HG02884 (cell line): ENCODE measurements around the gene CA14.
"Not testable (repeated sequence)": the region's sequence is repeated elsewhere in the genome, so short reads cannot be mapped to it uniquely, and the experiment has no call there.

Experiments used
- ATAC-seq: cut with Tn5 transposase; IDR thresholded peaks from one replicate; pipeline ENCODE4 v1.9.1; 2021; ENCODE audit warnings: mild to moderate bottlenecking, moderate library complexity; ENCODE audit not compliant: unreplicated experiment

Gene CA14

DNA sequence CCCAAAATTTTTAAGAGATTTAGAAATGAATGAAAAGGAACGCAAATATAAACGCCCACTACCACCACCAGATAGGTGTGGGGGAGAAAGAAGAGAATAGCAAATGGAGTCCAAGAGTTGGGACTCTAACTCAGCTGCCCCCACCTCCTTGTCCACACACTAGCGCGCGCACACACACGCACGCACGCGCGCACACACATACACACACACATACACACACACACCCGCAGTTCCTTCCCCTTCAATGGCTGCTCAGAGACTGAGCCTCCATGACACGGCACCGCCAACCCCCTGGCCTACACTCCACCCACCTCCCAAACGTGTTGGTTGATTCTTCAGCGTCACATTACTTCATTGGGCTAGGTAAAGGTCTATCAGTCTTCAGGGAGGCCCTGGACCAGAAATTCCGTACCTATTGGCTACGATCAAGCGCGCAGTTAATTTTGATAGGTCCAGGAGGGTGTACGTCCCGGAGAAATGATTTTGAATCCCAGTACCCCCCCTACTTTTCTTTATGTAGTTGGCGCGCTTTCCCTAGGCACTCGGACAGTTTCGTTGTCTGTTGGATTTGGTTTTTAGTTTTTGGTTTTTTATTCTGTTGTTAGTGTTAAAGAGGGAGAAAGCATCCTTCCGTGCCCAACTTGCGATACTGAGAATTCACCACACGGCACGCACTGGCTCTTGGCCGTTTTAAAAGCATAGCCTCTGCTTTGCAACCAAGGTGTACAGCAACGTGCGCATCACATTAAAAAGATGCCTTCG, 21.5 kb upstream of the CA14 start, which contains the start of gene ANP32E:
ANP32E (minus strand) TSS at position 261 of the 762 bp plus-strand sequence. CDS start 326 bp downstream, outside the sequence.
- peak; percentile 77 for ATAC-seq

DNA sequence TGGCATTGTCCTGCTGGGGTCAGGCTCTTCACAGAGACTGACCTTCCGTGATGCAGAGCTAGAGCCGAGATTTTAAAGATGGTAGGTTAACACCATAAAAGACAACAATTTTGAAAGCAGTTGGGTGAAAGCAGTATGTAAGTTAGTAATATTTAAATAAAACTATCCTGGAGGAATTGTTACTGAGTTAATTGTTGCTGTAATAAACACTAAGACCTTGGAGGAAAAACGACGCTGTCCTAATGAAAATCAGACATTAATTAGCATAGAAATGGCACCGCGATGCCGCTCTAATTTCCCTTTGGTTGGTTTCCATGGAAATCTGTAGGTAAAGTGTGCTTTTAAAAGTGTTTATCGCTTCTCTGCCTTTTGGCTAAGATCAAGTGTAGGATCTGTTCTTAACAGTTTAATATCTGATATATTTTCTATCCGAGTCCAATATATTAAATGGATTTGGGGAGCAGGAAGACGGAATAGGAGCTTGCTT, 20.9 kb upstream of the CA14 start:
- no peak for ATAC-seq

DNA sequence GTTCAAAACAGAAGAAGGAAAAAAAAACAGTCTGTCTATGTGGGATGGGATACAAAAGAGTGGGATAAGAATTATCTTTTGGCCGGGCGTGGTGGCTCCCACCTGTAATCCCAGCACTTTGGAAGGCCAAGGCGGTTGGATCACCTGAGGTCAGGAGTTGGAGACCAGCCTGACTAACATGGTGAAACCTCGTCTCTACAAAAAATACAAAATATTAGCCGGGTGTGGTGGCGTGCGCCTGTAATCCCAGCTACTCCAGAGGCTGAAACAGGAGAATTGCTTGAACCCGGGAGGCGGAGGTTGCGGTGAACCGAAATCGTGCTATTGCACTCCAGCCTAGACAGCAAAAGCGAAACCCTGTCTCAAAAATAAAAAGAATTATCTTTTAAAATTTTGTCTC, 20.4 kb upstream of the CA14 start:
- not testable (repeated sequence) for ATAC-seq

DNA sequence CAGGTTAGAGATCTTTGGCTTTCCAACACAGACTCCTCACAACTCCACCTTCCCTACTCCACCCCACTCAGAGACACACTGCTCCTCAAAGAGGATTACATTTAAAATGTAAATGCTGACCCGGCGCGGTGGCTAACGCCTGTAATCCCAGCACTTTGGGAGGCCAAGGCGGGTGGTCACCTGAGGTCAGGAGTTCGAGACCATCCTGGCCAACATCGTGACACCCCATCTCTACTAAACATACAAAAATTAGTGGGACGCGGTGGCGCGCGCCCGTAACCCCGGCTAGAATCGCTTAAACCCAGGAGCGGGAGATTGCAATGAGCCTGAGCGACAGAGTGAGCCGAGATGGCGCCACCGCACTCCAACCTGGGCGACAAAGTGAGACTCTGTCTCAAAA, 19.8 kb upstream of the CA14 start:
- ATAC-seq, result no peak

DNA sequence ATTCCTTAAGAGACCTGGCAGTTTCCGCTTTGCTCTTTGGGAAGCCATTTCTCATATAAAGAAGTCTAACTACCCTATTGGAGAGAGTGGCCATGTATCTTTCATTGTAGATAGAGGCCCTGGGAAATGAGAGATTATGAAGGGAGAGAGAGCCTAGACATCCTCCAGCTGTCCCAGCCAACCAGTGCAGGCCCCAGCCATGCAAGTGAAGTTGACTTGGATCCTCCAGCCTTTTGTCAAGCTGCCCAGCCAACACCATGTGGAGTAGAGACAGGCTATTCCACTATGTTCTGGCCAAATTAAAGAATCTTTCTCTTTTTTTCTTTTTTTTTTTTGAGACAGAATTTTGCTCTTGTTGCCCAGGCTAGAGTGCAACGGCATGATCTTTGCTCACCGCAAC, 14.6 kb upstream of the CA14 start:
- no peak for ATAC-seq

DNA sequence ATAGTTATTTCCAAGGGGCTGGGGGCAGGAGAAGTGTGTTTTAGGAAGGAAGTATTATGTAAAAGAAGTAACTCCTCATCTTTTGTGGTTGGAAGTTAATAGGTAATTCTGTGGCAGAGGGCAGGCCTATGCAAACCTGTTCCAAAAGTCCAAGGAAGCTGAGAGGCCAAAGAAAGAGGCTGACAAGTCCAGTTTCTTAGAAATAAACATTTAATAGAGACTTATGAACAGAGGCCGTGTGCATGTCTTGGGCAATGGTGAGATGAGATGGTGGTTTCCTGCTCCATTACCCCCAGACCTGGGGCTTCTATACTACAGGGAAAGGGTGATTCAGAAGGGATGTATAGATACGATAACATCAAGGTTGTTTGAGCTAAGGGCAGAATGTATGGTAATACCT, 7.6 kb upstream of the CA14 start:
- ATAC-seq, result no peak

DNA sequence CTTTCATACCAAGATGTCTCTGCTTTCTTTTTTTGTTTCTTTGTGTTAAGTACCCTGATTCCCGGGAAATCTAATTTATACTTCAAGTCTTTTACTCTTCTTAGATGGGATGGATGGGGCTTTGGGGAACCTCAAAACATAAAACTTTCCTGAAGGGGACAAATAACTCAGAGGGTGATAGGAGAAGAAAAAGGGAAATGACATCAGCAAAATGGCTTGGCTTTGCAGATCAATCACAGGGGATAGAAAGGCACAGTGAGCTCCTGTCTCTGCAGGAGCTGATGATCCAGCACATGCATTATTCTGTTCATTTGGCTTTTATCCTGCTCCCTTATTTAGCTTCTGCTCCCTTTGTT, 1.4 kb upstream of the CA14 start:
- no peak for ATAC-seq

DNA sequence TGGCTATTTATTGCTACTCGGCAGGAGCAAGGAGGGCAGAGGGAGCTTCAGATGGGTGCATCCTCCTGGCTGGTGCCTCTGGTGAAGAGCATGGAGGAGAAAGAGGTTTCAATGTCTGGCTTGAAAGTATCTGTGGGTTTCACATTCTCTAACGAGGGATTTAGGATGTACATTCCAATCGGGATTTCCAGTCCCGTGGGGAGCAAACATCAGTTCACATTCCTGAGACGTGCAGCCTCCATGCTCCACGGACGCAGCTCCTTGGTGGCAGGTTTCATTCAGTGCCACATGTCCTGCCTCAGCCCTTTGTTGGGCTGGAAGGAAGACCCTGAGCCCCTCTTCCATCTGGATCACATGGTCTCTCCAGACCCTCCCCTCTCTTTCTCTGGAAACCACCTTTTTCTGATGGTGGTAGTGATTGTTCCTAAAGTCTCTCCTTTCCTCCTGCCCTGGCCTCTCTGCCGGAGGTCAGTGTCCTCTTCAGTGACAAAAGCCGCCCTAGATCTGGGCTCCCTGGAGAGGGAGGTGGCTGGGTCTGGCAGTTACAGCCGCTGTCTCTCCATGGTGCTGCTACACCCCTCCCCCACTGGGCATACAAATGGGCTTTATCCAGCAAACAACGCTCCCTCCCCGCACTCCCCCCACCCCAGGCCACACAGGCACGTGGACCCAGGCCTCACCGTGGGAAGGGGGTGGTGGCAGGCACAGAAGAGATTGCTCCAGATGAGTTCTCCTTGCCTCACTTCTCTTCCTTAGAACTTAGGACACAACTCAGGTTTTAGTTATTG, 826 bp upstream of the CA14 start:
- ATAC-seq, result no peak

DNA sequence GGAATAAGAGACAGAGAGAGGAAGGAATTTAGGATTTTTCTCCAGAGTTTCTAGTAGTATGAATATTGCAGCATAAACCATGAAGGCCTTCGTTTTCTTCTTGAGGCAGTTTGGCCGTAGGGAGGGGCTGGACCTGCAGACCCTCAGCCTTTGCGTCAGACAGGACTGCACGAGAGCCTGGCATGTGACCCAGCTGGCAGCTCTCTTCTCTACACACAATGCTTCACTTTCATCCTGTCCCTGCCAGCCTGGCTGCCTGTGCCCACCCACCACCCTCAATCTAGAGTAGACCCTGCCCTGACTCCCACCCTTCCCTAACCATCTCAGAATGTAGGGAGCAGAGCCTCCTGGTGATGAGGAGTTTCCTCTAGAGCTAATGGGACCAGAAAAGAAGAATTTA, 1.6 kb downstream of the CA14 start:
- no peak for ATAC-seq

DNA sequence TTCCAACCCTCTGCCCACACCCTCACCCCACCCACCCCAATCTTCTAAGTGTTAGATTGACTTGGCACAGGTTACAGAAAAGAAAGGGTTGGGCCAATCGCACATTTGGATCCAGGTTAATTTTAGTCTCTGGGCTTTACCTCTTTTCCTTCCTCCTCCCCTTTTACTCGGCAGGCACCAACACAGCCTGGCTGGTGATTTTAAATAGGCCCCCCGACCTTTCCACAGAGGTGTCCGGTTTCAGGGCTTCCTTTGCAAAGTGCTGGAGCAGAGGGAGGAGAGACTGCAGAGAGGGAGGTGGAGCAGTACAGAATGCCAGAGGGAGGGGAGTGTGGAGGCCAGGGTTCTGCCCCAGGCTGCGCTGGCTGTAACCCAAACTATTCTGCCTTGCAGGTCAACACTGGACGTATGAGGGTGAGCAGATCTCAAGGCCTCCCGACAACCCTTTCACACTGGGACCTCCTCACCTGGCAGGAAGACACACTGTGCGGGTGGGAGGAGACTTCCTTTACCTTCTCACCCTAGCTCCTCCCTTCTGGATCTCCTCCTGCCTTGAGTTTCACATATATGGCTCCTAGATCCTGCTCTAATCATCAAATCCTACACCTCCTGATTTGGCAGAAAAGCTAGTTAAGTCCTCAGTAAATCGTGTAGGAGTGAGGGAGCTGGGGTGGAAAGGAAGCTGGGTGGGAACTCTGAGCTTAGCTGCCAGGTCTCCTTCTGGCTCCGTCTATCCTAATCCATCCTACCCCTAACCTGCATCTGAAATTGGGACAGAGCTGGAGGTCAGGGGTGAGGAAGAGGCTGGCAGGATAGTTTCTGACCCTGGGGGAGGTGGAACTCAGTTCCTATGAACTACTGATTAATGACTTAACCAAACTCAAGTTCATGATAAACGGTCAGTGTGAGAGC, 2.4 kb downstream of the CA14 start:
- ATAC-seq, result no peak

DNA sequence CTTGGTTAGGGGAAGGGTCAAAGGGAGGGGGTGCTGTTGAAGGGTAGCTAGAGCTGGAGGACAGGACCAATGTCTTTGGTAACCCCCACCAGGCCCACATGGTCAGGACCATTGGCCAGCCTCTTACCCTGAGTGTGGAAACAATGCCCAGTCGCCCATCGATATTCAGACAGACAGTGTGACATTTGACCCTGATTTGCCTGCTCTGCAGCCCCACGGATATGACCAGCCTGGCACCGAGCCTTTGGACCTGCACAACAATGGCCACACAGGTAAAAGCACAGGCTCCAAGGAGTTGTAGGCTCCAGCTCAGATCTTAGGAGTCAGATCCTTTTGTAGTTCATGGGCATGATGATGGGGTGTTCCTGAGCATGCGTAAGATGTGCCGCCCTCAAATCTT, 3.8 kb downstream of the CA14 start:
- ATAC-seq, result no peak

DNA sequence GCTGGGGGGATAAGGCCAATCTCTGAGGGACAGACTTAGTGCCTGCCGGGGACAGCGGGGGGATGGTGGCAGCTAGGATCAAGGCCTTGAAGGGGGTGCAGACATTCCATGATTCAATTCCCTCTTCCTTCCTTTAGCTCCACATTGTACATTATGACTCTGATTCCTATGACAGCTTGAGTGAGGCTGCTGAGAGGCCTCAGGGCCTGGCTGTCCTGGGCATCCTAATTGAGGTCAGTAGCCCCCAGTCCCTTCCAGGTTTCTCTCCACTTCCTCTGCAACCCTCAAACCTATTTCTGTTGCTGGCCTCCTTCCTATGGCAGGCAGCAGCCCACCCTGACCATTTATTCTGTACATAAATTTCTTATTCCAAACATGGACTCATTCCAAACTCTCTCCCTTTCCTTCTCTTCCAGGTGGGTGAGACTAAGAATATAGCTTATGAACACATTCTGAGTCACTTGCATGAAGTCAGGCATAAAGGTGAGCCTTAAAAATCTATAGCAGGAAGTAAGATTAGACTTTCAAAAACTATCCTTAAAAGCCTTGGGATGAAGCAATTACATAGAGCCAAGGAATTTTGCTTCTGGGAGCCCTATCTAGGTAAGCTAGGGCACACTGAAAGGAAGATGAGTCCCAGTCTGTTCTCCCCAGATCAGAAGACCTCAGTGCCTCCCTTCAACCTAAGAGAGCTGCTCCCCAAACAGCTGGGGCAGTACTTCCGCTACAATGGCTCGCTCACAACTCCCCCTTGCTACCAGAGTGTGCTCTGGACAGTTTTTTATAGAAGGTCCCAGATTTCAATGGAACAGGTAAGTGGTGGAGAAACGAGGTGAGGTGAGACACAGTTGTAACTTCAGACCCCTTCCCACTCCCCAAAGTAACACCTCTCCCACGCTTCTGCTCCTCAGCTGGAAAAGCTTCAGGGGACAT, 5.1 kb downstream of the CA14 start:
- ATAC-seq, result no peak

DNA sequence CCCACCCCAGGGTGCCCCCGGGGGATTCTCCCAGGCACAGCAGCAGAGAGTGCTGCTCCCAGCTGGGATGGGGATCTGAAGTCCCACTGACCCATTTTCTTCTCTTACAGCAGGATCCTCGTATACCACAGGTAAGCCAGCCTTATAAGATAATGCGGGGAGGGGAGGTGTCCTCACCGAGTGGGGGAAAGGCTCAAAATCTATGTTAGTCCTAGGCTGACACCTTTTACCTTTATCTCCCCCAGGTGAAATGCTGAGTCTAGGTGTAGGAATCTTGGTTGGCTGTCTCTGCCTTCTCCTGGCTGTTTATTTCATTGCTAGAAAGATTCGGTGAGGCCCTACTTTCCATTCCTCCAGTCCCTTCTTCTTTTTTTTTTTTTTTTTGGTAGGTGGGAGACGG, 6.0 kb downstream of the CA14 start:
- ATAC-seq, result no peak

DNA sequence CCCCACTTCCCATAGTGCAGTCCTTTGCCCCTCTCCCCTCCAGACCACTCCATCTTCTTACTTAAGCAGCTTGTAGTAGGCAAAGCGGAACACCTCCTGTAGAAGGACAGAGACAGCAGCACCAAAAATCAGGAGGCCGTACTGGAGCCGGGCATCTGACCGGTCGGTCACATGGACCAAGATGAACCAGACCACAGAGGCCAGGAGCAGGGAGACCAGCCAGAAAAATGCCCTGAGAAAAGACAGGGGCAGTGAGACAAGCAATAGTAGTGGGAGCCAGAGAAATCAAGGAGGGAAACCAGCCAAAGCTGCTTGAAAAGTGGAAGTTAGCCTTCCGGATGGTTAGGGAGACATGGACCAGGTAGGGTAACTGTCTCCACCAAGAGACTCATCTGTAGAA, 10.3 kb downstream of the CA14 start:
- no peak for ATAC-seq

DNA sequence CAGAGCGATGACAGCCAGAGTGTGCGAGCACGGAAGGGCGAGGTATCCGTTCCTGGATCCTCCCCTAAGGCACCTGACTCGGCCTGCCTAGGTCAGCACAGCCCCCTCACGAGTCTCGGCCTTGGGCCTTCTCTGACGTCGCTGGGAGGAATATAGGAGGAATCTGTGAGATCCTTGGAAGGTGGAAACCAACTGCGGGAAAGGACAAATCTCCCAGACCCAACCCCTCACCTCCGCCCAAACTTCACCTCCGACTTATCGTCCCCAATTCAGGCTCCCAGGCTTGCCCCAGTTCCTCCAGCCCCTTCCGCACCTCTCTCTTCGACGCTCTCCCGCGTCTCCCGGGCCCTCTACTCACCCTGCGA, 10.7 kb downstream of the CA14 start:
- no peak for ATAC-seq

DNA sequence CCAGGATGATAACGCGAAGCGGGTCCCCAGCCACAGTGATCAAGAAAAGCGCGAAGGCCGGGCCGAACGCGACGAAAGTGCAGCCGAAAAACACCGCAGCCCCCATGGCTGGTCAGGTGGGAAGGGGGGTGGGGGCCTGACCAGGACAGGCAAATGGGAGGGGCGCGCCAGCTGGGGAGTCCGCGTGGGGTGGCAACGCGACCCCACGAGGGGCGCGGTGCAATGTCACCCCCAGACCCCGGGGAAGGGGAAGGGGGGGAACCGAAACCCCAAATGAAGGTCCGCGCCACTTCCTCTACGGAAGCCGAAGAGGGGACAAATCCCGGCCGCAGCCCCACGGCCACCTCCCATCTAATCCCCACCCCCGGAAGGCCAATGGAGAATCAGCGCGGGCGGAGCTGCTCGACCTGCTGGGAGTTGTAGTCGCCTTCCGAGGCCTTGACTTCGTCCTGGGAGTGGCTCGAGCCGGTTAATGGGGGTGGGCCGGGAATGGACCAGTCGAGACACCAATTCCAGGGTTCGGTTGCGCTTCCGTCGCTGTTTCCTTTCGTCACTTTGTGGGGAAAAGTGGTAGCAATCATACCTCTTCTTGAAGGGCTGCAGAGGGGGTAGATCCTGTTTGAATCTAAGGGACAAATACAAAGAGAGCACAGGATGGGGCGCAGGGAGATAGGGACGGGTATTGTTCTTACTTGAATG, 11.3 kb downstream of the CA14 start, which contains the start of gene APH1A:
APH1A (minus strand) TSS at position 312 of the 699 bp plus-strand sequence; CDS start at position 106, 206 bp downstream.
- peak; percentile 87 for ATAC-seq

DNA sequence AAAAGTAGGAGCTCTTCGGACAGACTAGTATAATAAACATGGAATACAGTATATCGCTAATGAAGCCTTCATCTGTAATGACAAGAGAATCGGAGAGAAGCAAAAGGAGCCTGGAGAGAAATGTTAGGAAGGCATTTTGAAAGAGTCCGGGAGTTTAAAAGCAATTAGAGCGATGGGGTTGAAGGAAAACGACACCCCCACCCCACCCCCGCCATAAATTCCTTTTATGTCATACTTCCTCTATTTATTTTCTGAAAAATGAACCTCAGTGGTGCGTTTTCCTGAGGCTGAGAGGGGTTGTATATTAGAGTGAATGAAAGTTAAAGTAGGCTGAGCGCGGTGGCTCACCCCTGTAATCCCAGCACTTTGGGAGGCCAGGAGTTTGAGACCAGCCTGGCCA, 11.9 kb downstream of the CA14 start:
- ATAC-seq, result no peak

DNA sequence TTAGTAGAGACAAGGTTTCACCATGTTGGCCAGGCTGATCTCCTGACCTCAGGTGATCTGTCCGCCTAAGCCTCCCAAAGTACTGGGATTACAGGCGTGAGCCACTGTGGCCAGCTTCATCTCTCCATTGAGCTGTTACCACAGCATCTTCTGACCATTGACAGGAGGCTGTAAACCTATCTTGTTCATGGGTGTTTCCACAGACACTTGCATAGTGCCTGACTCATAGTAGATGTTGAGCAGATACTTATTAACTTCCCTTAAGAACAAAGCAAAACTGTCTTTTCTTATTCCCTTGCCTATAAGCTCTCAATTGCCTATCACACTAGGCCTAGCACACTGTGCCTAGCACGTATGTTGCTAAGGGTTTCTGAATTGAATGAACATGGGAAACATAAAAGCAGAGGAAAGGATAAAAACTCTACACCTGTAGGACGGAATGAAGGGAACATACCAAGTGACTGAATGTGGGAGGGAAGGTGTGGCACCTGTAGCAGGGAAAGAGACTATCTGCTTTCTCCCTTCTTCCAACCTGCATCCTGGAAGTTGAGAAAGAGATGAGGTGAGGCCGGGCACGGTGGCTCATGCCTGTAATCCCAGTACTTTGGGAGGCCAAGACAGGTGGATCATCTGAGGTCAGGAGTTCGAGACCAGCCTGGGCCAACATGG, 13.9 kb downstream of the CA14 start:
- no peak for ATAC-seq

DNA sequence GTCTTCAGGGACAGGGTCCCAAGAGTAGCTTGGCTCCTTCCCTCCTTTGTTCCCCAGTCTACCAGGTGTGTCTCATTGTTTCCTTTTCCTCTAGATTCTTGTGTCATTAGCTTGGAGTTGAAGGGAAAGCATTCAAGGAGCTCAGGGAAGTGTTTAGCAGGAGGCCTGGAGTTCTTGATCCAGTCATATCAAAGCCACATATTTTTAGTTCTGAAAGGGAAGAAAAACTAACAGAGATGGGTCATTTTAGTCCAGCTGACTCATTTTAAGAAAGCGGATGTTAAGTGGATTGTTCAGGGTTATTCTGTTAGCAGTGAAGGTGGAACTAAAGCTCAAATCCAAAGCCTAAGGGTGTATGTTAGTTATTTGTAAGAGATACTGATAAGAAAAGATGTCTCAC, 15.7 kb downstream of the CA14 start:
- no peak for ATAC-seq
